Activated T-cell treated with anti-CD3 and anti-CD28 coated beads, Interleukin-2, amount 50 U/mL, for 24 hours (primary cell): ENCODE results near the gene ZYG11B.
"Not testable (repeated sequence)": the region's sequence is repeated elsewhere in the genome, so short reads cannot be mapped to it uniquely, and the experiment has no call there.

ENCODE experiments used
- DNase-seq: peaks from one replicate; pipeline ENCODE4 v3.0.0-alpha.2; 2020
- H3K27ac Mint-ChIP-seq: 2 replicates; pipeline ENCODE4 v1.8.0; 2020; ENCODE audit warnings: mild to moderate bottlenecking, mixed read lengths
- H3K27me3 Mint-ChIP-seq: 2 replicates; pipeline ENCODE4 v1.8.0; 2020; ENCODE audit warnings: mixed read lengths
- H3K36me3 Mint-ChIP-seq: 2 replicates; pipeline ENCODE4 v1.8.0; 2020; ENCODE audit warnings: low read depth, mixed read lengths
- H3K4me1 Mint-ChIP-seq: 2 replicates; pipeline ENCODE4 v1.8.0; 2020; ENCODE audit warnings: low read depth, mixed read lengths
- H3K4me3 Mint-ChIP-seq: 2 replicates; pipeline ENCODE4 v1.8.0; 2020; ENCODE audit warnings: mild to moderate bottlenecking, moderate library complexity, mixed read lengths
- H3K9me3 Mint-ChIP-seq: 2 replicates; pipeline ENCODE4 v1.8.0; 2020; ENCODE audit warnings: mixed read lengths

The ZYG11B gene

DNA sequence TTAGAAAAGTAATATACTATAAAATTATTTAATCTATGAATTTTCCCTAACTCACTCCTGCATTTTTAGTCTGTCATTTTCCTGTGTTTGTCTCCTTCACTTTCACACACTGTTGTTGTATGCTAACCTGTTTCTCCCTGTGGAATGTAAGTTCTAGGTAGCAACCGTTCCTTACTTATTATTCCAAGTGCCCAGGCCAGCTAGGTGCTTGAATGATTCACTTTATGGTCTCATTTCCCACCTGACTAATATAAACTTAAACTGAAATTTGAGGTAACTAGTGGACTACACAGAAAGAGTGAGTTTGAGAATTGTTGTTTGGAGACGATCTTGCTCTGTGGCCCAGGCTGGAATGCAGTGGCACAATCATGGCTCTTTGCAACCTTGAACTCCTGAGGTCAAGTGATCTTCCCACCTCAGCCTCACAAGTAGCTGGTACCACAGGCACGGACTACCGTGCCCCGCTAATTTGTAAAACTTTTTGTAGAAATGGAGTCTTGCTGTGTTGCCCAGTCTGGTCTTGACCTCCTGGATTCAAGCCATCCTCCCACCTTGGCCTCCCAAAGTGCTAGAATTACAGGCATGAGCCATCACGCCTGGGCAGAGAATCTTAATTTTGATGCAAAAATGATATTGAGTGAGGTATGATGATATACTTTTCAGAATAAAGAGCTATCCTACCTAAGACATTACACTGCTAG is 1.9 kb downstream of the ZYG11B start:
- peak overlapping the region; percentile 32 for H3K4me3 Mint-ChIP-seq
- DNase-seq, result no peak
- H3K9me3 Mint-ChIP-seq, result no peaks in the 10 kb centered on the region
- H3K36me3 Mint-ChIP-seq, result peaks cover 6% of the 10 kb centered on the region
- no peak overlapping the region for H3K27ac Mint-ChIP-seq
- peaks cover 34% of the 10 kb centered on the region for H3K4me1 Mint-ChIP-seq
- H3K27me3 Mint-ChIP-seq, result no peaks in the 10 kb centered on the region

DNA sequence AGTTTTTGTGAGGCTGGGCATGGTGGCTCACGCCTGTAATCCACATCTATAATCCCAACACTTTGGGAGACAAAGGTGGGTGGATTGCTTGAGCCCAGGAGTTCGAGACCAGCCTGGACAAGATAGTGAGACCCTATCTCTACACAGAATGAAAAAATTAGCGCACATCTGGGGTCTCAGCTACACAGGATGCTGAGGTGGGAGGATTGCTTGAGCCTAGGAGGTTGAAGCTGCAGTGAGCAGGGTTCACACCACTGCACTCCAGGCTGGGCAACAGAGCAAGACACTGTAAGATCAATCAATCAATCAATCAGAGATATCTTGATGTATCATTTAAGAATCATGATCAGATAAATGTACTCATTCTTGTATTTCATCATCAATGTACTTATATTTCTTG is 7.1 kb downstream of the ZYG11B start:
- peaks cover 14% of the 10 kb centered on the region for H3K4me1 Mint-ChIP-seq
- peaks cover 6% of the 10 kb centered on the region for H3K36me3 Mint-ChIP-seq

DNA sequence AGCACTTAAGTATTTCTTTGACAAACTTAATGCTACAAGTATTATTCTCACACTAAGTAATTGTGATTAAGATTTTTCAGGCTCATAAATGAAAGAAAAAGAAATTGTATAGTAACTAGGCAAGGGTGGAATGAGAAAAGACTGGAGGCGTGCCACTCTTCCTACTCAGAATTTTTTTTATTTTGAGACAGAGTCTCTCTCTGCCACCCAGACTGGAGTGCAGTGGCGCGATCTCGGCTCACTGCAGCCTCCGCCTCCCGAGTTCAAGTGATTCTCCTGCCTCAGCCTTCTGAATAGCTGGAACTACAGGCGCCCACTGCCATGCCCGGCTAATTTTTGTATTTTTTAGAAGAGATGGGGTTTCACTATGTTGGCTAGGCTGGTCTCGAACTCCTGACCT is 9.1 kb downstream of the ZYG11B start:
- not testable (repeated sequence) for H3K27me3 Mint-ChIP-seq, H3K9me3 Mint-ChIP-seq, H3K27ac Mint-ChIP-seq, H3K36me3 Mint-ChIP-seq, DNase-seq, H3K4me3 Mint-ChIP-seq
- peaks cover 16% of the 10 kb centered on the region for H3K4me1 Mint-ChIP-seq

More for the DNA sequence above, 7.1 kb downstream of the ZYG11B start:
- no peaks in the 10 kb centered on the region for H3K27me3 Mint-ChIP-seq
- no peak for DNase-seq
- H3K27ac Mint-ChIP-seq, result no peak overlapping the region
- H3K4me3 Mint-ChIP-seq, result no peak overlapping the region
- no peaks in the 10 kb centered on the region for H3K9me3 Mint-ChIP-seq

DNA sequence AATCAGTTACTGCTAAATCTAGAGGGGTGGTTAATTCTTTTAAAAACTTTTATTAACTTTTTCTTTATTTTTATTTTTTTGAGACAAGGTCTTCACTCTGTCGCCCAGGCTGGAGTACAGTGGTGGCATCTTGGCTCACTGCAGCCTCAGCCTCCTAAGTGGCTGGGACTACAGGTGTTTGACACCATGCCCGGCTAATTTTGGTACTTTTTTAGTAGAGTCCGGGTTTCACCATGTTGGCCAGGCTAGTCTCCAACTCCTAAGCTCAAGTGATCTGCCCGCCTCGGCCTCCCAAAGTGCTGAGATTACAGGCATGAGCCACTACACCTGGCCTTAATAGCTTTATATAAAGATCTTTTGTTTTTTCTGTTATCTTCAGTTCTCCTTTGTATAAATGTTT is 11.9 kb downstream of the ZYG11B start:
- no peak for DNase-seq
- peaks cover 21% of the 10 kb centered on the region for H3K4me1 Mint-ChIP-seq
- H3K36me3 Mint-ChIP-seq, result peaks cover 8% of the 10 kb centered on the region
- no peaks in the 10 kb centered on the region for H3K9me3 Mint-ChIP-seq
- no peak overlapping the region for H3K27ac Mint-ChIP-seq
- no peaks in the 10 kb centered on the region for H3K27me3 Mint-ChIP-seq
- H3K4me3 Mint-ChIP-seq, result no peak overlapping the region

DNA sequence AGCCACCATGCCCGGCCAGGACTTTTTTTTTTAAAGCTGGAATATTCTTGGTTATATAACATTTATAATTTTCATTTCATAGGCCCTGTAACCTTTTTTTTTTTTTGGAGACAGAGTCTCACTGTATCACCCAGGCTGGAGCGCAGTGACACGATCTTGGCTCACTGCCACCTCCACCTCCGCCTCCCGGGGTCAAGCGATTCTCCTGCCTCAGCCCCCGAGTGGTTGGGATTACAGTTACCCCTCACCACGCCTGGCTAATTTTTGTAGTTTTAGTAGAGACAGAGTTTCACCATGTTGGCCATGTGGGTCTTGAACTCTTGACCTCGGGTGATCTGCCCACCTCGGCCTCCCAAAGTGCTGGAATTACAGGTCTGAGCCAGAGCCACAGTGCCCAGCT is 12.6 kb downstream of the ZYG11B start:
- H3K4me1 Mint-ChIP-seq, result peaks cover 21% of the 10 kb centered on the region
- no peak overlapping the region for H3K4me3 Mint-ChIP-seq
- no peaks in the 10 kb centered on the region for H3K27me3 Mint-ChIP-seq
- no peak for DNase-seq
- peaks cover 8% of the 10 kb centered on the region for H3K36me3 Mint-ChIP-seq
- H3K27ac Mint-ChIP-seq, result no peak overlapping the region
- no peaks in the 10 kb centered on the region for H3K9me3 Mint-ChIP-seq

DNA sequence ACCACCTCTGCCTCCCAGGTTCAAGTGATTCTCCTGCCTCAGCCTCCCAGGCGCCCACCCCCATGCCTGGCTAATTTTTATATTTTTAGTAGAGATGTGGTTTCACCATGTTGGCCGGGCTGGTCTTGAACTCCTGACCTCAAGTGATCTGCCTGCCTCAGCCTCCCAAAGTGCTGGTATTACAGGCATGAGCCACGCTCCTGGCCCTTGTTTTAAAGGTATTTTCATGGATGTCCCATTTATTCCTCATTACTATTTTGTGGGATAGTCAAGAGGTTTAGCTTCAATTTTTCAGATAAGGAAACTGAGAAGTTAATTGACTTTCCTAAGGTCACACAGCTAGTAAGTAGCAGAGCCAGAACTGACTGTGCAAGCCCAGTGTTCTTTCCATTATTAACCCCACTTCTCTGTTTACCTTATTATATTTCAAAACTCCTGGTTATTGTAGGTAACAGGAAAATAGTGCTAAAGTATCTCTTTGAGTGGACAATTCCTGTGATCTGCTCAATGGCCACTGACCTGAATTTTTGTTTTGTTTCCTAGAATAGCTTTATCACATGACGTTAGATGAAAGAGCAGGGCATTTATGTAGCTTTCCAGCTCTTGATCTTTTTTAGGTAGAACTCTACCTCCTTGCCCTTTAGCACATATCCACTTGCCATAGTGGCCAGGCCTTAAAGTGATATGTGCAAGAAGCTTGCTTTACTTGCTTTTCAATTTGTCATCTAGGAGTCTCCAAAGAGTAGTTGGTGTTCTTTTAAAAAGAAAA is 13.6 kb downstream of the ZYG11B start:
- Mint-ChIP-seq H3K4me3 (no peak overlapping the region), H3K4me1 (peaks cover 22% of the 10 kb centered on the region), H3K27me3 (no peaks in the 10 kb centered on the region), H3K9me3 (no peaks in the 10 kb centered on the region), H3K27ac (no peak overlapping the region), H3K36me3 (peaks cover 8% of the 10 kb centered on the region)
- no peak for DNase-seq

DNA sequence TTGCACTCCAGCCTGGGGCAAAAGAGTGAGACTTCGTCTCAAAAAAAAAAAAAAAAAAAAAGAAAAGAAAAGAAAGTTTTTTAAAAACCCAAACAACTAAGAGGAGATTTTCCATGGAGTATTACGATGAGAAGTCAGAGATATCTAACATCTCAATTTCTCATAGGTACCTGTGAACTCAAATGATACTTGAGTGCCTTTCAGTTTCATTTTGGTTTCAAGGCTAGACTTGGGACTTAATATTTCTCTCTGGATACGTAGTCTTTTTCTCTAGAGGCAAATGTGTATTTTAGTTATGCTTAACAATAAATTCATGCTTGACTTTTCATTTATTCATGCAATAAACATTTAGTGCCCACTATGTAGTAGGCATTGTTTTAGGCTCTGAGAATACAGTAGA is 15.0 kb downstream of the ZYG11B start:
- peaks cover 8% of the 10 kb centered on the region for H3K36me3 Mint-ChIP-seq
- no peaks in the 10 kb centered on the region for H3K9me3 Mint-ChIP-seq
- no peak overlapping the region for H3K4me3 Mint-ChIP-seq
- H3K27me3 Mint-ChIP-seq, result no peaks in the 10 kb centered on the region
- no peak for DNase-seq
- H3K27ac Mint-ChIP-seq, result no peak overlapping the region
- peaks cover 24% of the 10 kb centered on the region for H3K4me1 Mint-ChIP-seq

DNA sequence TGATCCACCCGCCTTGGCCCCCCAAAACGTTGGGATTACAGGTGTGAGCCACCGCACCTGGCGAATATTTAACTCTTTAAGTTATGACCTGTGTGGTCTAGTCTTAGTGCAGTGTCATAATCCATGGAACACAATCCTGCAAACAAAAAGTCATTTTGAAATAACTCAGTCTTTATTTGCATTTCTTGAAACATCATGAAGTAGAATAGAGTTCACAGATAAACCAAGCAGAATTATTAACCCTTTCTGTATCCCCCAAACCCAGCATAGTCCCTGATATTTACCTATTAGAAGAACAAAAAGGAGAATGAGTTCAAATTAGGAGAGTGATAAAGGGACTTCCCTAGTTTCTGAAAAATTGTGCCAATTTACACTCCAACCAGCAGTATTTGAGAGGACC is 19.9 kb downstream of the ZYG11B start:
- H3K27ac Mint-ChIP-seq, result no peak overlapping the region
- peaks cover 8% of the 10 kb centered on the region for H3K36me3 Mint-ChIP-seq
- no peaks in the 10 kb centered on the region for H3K27me3 Mint-ChIP-seq
- DNase-seq, result no peak
- H3K4me3 Mint-ChIP-seq, result no peak overlapping the region
- H3K9me3 Mint-ChIP-seq, result no peaks in the 10 kb centered on the region
- peaks cover 26% of the 10 kb centered on the region for H3K4me1 Mint-ChIP-seq

DNA sequence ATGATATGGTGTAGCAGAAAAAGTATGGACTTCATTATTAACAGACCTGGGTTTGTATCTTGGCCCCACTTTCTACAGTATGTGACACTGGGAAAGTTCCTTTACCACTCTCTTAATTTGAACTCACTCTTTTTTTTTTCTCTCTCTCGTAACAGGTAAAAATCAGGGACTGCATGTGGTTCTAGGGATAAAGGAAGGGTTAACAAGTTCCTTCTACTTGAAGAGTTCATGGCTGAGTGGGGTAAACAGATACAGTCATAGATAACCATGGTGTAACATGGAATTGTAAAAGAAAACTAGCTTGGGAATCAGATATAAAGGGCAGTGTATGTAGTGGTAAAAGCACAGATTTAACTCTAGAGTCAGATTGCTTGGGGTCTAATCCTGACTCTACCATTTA is 21.2 kb downstream of the ZYG11B start:
- no peak for DNase-seq
- H3K27ac Mint-ChIP-seq, result no peak overlapping the region
- no peaks in the 10 kb centered on the region for H3K36me3 Mint-ChIP-seq
- no peak overlapping the region for H3K4me3 Mint-ChIP-seq
- peaks cover 21% of the 10 kb centered on the region for H3K4me1 Mint-ChIP-seq
- no peaks in the 10 kb centered on the region for H3K9me3 Mint-ChIP-seq
- no peaks in the 10 kb centered on the region for H3K27me3 Mint-ChIP-seq

DNA sequence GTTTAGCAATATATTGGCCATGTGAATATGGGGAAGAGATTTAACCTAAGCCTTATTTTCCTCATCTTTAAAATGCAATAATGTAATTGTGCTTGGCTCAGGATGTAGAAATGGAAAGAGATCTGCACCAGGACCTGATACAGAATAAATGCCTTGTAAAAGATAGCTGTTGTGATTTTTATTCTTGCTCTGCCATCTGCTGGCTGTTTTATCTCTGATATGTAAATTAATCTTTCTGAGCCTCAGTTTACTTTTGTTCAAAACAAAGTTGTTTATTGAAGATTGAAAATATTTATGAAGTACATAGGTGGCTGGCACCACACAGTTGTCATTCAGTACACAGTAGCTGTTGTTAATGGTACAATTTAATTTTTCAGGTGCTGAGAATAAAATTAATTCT is 21.9 kb downstream of the ZYG11B start:
- H3K27ac Mint-ChIP-seq, result no peak overlapping the region
- no peak overlapping the region for H3K4me3 Mint-ChIP-seq
- no peaks in the 10 kb centered on the region for H3K9me3 Mint-ChIP-seq
- DNase-seq, result no peak
- H3K27me3 Mint-ChIP-seq, result no peaks in the 10 kb centered on the region
- H3K36me3 Mint-ChIP-seq, result no peaks in the 10 kb centered on the region
- H3K4me1 Mint-ChIP-seq, result peaks cover 21% of the 10 kb centered on the region

DNA sequence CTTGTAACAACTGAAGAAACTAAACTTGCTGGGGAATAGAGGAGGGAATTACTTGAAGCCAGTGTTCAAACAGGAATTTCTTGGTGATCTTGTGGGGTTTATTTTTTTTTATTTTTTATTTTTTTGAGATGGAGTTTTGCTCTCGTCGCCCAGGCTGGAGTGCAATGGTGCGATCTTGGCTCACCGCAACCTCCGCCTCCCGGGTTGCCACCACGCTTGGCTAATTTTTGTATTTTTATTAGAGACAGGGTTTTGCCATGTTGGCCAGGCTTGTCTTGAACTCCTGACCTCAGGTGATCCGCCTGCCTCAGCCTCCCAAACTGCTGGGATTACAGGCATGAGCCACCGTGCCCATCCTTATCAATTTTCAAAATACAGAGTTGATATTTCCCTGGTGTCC is 23.2 kb downstream of the ZYG11B start:
- H3K9me3 Mint-ChIP-seq, H3K27me3 Mint-ChIP-seq, DNase-seq, H3K4me3 Mint-ChIP-seq, H3K27ac Mint-ChIP-seq, H3K36me3 Mint-ChIP-seq: not testable (repeated sequence)
- peaks cover 19% of the 10 kb centered on the region for H3K4me1 Mint-ChIP-seq

DNA sequence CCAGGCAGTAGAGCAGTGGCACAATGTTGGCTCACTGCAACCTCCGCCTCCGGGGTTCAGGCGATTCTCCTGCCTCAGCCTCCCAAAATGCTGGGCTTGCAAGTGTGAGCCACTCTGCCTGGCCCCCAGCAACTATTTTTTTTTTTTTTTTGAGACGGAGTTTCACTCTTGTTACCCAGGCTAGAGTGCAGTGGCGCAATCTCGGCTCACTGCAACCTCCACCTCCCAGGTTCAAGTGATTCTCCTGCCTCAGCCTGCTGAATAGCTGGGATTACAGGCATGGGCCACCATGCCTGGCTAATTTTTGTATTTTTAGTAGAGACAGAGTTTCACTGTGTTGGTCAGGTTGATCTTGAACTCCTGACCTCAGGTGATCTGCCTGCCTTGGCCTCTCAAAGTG is 23.9 kb downstream of the ZYG11B start:
- not testable (repeated sequence) for H3K36me3 Mint-ChIP-seq, H3K27ac Mint-ChIP-seq, H3K4me3 Mint-ChIP-seq, H3K9me3 Mint-ChIP-seq, DNase-seq, H3K27me3 Mint-ChIP-seq
- H3K4me1 Mint-ChIP-seq, result peaks cover 19% of the 10 kb centered on the region

DNA sequence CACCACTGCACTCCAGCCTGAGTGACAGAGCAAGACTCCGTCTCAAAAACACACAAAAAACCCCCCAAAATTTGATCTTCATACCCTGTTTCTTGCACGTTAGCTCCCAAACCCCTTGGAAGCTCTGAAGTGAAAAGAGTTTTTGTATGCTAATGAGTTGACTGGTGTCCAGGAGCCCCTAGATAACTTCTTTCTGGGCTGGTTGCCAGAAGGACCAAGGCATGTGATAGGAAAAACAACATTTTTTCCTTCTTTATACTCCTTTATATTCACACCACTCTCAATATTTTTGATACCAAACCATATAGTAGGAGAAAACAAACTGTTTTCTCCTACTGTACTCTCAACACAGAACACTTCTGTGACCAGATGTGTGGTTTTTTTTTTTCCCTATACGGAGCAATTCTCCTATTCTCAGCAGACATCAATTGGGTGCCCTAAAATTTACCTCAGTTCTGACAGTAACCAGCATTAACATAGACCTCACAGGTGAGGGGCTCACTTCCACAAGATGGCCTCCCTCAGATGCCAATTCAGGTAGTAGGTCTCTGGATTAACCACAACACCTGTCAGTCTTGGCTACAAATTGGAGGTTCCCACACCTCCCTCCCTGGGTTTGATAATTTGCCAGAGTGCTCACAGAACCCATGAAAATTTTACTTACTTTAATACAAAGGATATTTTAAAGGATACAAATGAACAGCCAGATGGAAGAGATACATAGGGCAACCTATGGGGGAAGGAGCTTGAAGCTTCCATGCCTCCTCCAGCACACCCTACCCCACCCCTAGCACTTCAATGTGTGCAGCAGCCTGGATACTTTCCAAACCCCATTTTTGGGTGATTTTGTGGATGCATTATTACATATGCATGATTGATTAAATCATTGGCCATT is 25.6 kb downstream of the ZYG11B start:
- no peaks in the 10 kb centered on the region for H3K27me3 Mint-ChIP-seq
- H3K9me3 Mint-ChIP-seq, result no peaks in the 10 kb centered on the region
- H3K36me3 Mint-ChIP-seq, result peaks cover 8% of the 10 kb centered on the region
- no peak for DNase-seq
- H3K4me1 Mint-ChIP-seq, result peaks cover 13% of the 10 kb centered on the region
- no peak overlapping the region for H3K27ac Mint-ChIP-seq
- H3K4me3 Mint-ChIP-seq, result no peak overlapping the region

DNA sequence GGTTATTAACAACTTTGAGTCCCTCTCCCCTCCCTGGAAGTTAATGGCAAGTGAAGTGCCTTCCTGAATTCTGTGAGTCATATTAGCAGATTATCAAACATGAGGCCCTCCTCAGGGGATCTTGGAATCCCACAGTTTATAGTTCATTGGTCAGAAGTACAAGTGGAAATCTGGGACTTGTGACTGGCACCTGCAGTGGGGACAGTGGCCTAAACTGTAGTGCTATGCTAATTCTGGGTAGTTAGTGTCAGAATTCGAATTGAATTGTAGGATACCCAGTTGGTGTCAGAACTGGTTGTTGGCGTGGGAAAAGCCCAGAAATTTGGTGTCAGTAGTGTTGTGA is 26.2 kb downstream of the ZYG11B start:
- Mint-ChIP-seq H3K27ac (no peak overlapping the region), H3K9me3 (no peaks in the 10 kb centered on the region), H3K4me1 (peaks cover 8% of the 10 kb centered on the region), H3K4me3 (no peak overlapping the region), H3K36me3 (peaks cover 12% of the 10 kb centered on the region), H3K27me3 (no peaks in the 10 kb centered on the region)
- no peak for DNase-seq

DNA sequence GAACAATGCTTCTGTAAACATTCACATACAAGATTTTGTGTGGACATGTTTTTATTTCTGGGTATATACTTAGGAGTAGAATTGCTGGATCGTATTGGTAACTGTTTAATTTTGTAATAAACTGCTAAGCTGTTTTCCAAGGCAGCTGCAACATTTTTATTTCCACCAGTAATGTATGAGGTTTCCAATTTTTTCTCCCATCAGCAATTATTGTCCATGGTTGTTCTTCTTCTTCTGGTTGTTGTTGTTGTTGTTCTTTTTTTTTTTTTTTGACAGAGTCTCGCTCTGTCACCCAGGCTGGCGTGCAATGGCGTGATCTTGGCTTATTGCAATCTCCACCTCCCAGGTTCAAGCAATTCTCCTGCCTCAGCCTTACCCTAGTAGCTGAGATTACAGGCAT is 26.9 kb downstream of the ZYG11B start:
- Mint-ChIP-seq H3K27ac (no peak overlapping the region), H3K9me3 (no peaks in the 10 kb centered on the region), H3K36me3 (peaks cover 18% of the 10 kb centered on the region), H3K4me1 (peaks cover 6% of the 10 kb centered on the region), H3K27me3 (no peaks in the 10 kb centered on the region), H3K4me3 (no peak overlapping the region)
- DNase-seq, result no peak
